Activated naive CD4-positive, alpha-beta T cell treated with anti-CD3 and anti-CD28 coated beads for 36 hours (primary cell): ENCODE data around the gene TNS1. TPM values are rescaled to one million over a fixed set of nuclear protein-coding genes. Genes with fewer than 3 reads are reported as not detected.

Source experiments
- CTCF ChIA-PET: fragments of 350-600 bp; sonication (Branson Sonifier 250); formaldehyde crosslinking; loops from one replicate; lab custom pipeline; 2021; ENCODE audit warnings: antibody characterized with exemption; lab: Charles Lee
- DNase-seq: peaks from one replicate; pipeline ENCODE4 v3.0.0-alpha.2; 2020
- H3K27ac Mint-ChIP-seq: one replicate; pipeline ENCODE4 v1.8.0; 2021; ENCODE audit warnings: mild to moderate bottlenecking, mixed read lengths
- H3K27me3 Mint-ChIP-seq: one replicate; pipeline ENCODE4 v1.8.0; 2021; ENCODE audit warnings: low read depth, mixed read lengths
- H3K36me3 Mint-ChIP-seq: one replicate; pipeline ENCODE4 v1.8.0; 2021; ENCODE audit warnings: low read depth, mixed read lengths
- H3K4me1 Mint-ChIP-seq: one replicate; pipeline ENCODE4 v1.8.0; 2021; ENCODE audit warnings: low read depth, mixed read lengths
- H3K4me3 Mint-ChIP-seq: one replicate; pipeline ENCODE4 v1.8.0; 2021; ENCODE audit warnings: mild to moderate bottlenecking, moderate library complexity, mixed read lengths
- H3K9me3 Mint-ChIP-seq: one replicate; pipeline ENCODE4 v1.8.0; 2021; ENCODE audit warnings: mixed read lengths
- intact Hi-C: fragments of 100-400 bp; cut with micrococcal nuclease; formaldehyde crosslinking; loops from one replicate; pipeline ENCODE4 v1.15.1; 2023
- total RNA-seq, 2 experiments: library from RNA; stranded (reverse); gene quantifications; one replicate each; pipeline ENCODE4 v1.2.3, GENCODE V29; 2021

The TNS1 gene
- total RNA-seq, 2 experiments from 2014 or later: 0.40 to 0.74 TPM

- H3K27ac Mint-ChIP-seq: no peak overlapping the region
- no peaks in the 10 kb centered on the region for H3K9me3 Mint-ChIP-seq
- no peak for DNase-seq
- CTCF ChIA-PET: interaction anchor here (1.0 kb wide), 1 partner anchor 36 kb away, joined by 3 read pairs; no protein-coding TSS in a partner anchor
- no peaks in the 10 kb centered on the region for H3K4me1 Mint-ChIP-seq
- intact Hi-C loops: no loop called here
- no peak overlapping the region for H3K4me3 Mint-ChIP-seq
- no peaks in the 10 kb centered on the region for H3K27me3 Mint-ChIP-seq
- H3K36me3 Mint-ChIP-seq: no peaks in the 10 kb centered on the region
Measured at GRCh38 chr2:217922101-217923006, 80.4 kb downstream of the TNS1 start.

GRCh38 chr2:217920879-217921603, 81.8 kb downstream of the TNS1 start:
- Mint-ChIP-seq H3K27me3 (no peaks in the 10 kb centered on the region), H3K4me1 (no peaks in the 10 kb centered on the region), H3K9me3 (no peaks in the 10 kb centered on the region), H3K36me3 (no peaks in the 10 kb centered on the region), H3K4me3 (no peak overlapping the region), H3K27ac (no peak overlapping the region)
- no peak for DNase-seq
- intact Hi-C loops: no loop called here
- CTCF ChIA-PET: no interaction called here

GRCh38 chr2:217919781-217920351, 82.9 kb downstream of the TNS1 start:
- DNase-seq: no peak
- CTCF ChIA-PET: no interaction called here
- no peaks in the 10 kb centered on the region for H3K27me3 Mint-ChIP-seq
- H3K9me3 Mint-ChIP-seq: no peaks in the 10 kb centered on the region
- H3K4me3 Mint-ChIP-seq: no peak overlapping the region
- H3K27ac Mint-ChIP-seq: no peak overlapping the region
- no peaks in the 10 kb centered on the region for H3K4me1 Mint-ChIP-seq
- intact Hi-C loops: no loop called here
- no peaks in the 10 kb centered on the region for H3K36me3 Mint-ChIP-seq

GRCh38 chr2:217919204-217919603, 83.6 kb downstream of the TNS1 start:
- CTCF ChIA-PET: no interaction called here
- Mint-ChIP-seq H3K9me3 (no peaks in the 10 kb centered on the region), H3K4me1 (no peaks in the 10 kb centered on the region), H3K27me3 (no peaks in the 10 kb centered on the region), H3K36me3 (no peaks in the 10 kb centered on the region), H3K27ac (no peak overlapping the region), H3K4me3 (no peak overlapping the region)
- intact Hi-C loops: no loop called here
- DNase-seq: no peak

DNA sequence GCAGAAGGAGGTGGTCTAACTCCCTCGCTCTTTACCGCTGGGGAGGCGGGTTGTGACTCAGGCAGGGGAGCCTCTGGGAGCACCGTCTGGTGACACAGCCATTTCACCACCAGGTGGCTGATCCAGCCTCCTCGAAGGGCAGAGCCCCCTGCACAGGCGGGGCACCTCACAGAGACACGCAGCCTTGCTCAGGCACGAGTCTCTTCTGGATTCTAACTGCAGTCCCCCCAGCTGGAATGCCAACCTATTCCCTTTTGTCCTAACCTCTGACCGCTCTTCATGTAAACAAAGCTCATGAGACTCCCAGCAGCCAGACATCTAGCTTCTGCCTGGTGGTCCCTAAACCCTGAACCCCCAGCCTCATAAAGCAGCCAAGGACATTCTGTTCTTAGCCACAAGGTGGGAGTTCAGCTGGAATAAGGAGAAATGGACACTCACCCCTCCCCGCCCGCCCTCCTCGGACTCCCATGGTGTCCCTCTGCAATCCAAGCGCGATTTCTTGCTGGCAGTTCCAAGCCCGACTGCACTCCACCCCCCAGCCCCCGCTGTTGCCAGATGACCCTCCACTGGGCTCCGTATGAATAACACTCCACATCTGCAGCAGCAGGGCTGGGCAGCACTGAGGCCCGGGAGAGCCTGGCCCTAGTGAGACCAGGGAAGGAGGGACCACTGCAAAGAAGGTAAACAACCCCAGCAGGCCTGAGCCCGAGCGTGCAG, 84.3 kb downstream of the TNS1 start:
- no peaks in the 10 kb centered on the region for H3K27me3 Mint-ChIP-seq
- no peaks in the 10 kb centered on the region for H3K9me3 Mint-ChIP-seq
- no peak overlapping the region for H3K27ac Mint-ChIP-seq
- H3K4me3 Mint-ChIP-seq: no peak overlapping the region
- no peak for DNase-seq
- intact Hi-C loops: no loop called here
- no peaks in the 10 kb centered on the region for H3K4me1 Mint-ChIP-seq
- no peaks in the 10 kb centered on the region for H3K36me3 Mint-ChIP-seq
- CTCF ChIA-PET: no interaction called here

- no peaks in the 10 kb centered on the region for H3K27me3 Mint-ChIP-seq
- H3K36me3 Mint-ChIP-seq: no peaks in the 10 kb centered on the region
- DNase-seq: no peak
- H3K9me3 Mint-ChIP-seq: no peaks in the 10 kb centered on the region
- intact Hi-C loops: no loop called here
- no peaks in the 10 kb centered on the region for H3K4me1 Mint-ChIP-seq
- CTCF ChIA-PET: no interaction called here
- H3K4me3 Mint-ChIP-seq: no peak overlapping the region
- H3K27ac Mint-ChIP-seq: no peak overlapping the region
Measured at GRCh38 chr2:217916504-217917254, 86.1 kb downstream of the TNS1 start.

DNA sequence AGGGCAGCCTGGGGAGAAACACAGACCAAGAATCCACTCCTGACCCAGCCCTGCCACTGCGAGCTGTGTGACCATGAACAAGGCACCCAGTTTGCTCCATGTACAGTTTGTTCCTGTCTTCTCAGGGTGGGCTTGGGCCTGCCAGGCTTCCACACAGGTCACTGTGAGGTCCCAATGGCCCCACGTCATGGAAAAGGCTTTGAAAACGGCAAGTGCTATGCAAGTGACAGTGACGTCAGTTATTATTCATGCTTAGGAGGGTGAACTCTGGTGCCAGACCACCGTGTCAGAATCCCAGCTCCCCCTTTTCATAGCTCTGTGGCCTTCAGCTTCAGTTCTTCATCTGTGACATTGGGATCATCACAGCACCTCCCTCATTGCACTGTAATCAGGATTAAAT, 87.1 kb downstream of the TNS1 start:
- CTCF ChIA-PET: no interaction called here
- no peaks in the 10 kb centered on the region for H3K9me3 Mint-ChIP-seq
- intact Hi-C loops: no loop called here
- DNase-seq: no peak
- H3K27ac Mint-ChIP-seq: no peak overlapping the region
- H3K4me1 Mint-ChIP-seq: no peaks in the 10 kb centered on the region
- no peaks in the 10 kb centered on the region for H3K36me3 Mint-ChIP-seq
- no peaks in the 10 kb centered on the region for H3K27me3 Mint-ChIP-seq
- no peak overlapping the region for H3K4me3 Mint-ChIP-seq

DNA sequence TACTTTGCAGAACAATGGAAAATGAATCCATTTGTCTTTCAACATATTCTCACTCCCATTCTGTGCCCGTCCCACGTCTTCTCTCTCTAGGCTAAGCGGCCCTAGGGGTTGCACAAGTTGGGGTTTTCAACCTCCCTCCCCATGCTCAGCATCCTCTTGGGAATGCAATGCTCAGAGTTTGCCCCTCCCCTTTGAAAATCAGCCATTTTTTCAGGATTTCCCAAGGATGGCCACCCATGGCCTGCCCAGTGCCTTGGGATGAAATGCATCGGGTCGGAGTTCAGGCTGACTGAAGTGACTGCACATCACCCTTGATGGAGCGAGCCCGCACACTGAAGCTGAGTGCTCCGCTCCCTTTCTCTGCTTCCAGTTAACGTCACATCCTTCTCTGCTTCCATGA, 87.9 kb downstream of the TNS1 start:
- DNase-seq: no peak
- H3K4me1 Mint-ChIP-seq: no peaks in the 10 kb centered on the region
- intact Hi-C loops: no loop called here
- H3K4me3 Mint-ChIP-seq: no peak overlapping the region
- CTCF ChIA-PET: no interaction called here
- H3K27me3 Mint-ChIP-seq: no peaks in the 10 kb centered on the region
- no peaks in the 10 kb centered on the region for H3K36me3 Mint-ChIP-seq
- H3K27ac Mint-ChIP-seq: no peak overlapping the region
- no peaks in the 10 kb centered on the region for H3K9me3 Mint-ChIP-seq

DNA sequence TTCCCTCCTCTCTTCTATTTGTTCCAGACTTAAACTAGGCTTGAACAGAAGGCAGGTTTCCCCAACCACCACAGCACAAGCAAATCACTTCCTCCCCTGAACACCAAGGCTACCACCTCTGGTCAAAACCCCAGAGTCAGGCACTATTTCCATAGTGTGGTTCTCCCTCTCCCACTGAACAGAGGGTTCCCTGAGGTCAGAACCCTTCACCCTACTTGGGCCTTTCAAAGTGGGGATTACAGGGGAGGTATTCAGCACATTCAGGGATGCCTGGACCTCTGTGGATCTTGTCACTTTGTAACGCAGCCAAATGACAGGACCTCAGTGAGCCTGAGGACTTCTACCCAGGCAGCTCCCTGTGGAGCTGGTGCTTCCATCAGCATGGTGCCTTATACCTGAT, 88.7 kb downstream of the TNS1 start:
- H3K4me1 Mint-ChIP-seq: no peaks in the 10 kb centered on the region
- no peaks in the 10 kb centered on the region for H3K36me3 Mint-ChIP-seq
- intact Hi-C loops: no loop called here
- H3K27ac Mint-ChIP-seq: no peak overlapping the region
- H3K9me3 Mint-ChIP-seq: no peaks in the 10 kb centered on the region
- no peaks in the 10 kb centered on the region for H3K27me3 Mint-ChIP-seq
- H3K4me3 Mint-ChIP-seq: no peak overlapping the region
- DNase-seq: no peak
- CTCF ChIA-PET: no interaction called here

GRCh38 chr2:217913436-217913835, 89.4 kb downstream of the TNS1 start:
- Mint-ChIP-seq H3K4me1 (no peaks in the 10 kb centered on the region), H3K36me3 (no peaks in the 10 kb centered on the region), H3K27ac (no peak overlapping the region), H3K9me3 (no peaks in the 10 kb centered on the region), H3K4me3 (no peak overlapping the region), H3K27me3 (no peaks in the 10 kb centered on the region)
- DNase-seq: no peak
- intact Hi-C loops: no loop called here
- CTCF ChIA-PET: no interaction called here

GRCh38 chr2:217912098-217913024, 90.4 kb downstream of the TNS1 start:
- Mint-ChIP-seq H3K4me1 (no peaks in the 10 kb centered on the region), H3K36me3 (no peaks in the 10 kb centered on the region), H3K27ac (no peak overlapping the region), H3K4me3 (no peak overlapping the region), H3K9me3 (no peaks in the 10 kb centered on the region), H3K27me3 (peaks cover 3% of the 10 kb centered on the region)
- CTCF ChIA-PET: no interaction called here
- intact Hi-C loops: no loop called here
- no peak for DNase-seq
